Mononuclear cell (primary cell): ENCODE data around the gene PPIE. TPM values are rescaled to one million over a fixed set of nuclear protein-coding genes. Genes with fewer than 3 reads are reported as not detected.

Source experiments
- H3K27me3 ChIP-seq: 2 replicates; pipeline ENCODE4 v1.6.0; 2011; ENCODE audit warnings: low read length, control low read depth; ENCODE audit not compliant: insufficient read depth
- H3K4me1 ChIP-seq: 2 replicates; pipeline ENCODE4 v1.5.1; 2011; ENCODE audit warnings: mild to moderate bottlenecking, low read length, control low read depth; ENCODE audit not compliant: insufficient read depth
- H3K4me3 ChIP-seq: 2 replicates; pipeline ENCODE4 v1.5.1; 2011; ENCODE audit warnings: mild to moderate bottlenecking, low read length, moderate library complexity
- H3K9me3 ChIP-seq: 2 replicates; pipeline ENCODE4 v1.5.1; 2011; ENCODE audit warnings: low read depth, mild to moderate bottlenecking, control low read depth, low read length
- total RNA-seq: library from RNA; depleted of rRNA; stranded (reverse); fragments of >200 nt; gene quantifications from one replicate; pipeline ENCODE4 v1.2.3, GENCODE V29; 2012

Gene PPIE
- total RNA-seq, 1 donor = 20.7 TPM

GRCh38 chr1:39733161-39733560, 5.5 kb upstream of the PPIE start:
- H3K9me3 ChIP-seq = no peaks in the 10 kb centered on the region
- peaks cover 2% of the 10 kb centered on the region for H3K4me1 ChIP-seq
- no peak overlapping the region for H3K4me3 ChIP-seq
- H3K27me3 ChIP-seq = peaks cover 44% of the 10 kb centered on the region

DNA sequence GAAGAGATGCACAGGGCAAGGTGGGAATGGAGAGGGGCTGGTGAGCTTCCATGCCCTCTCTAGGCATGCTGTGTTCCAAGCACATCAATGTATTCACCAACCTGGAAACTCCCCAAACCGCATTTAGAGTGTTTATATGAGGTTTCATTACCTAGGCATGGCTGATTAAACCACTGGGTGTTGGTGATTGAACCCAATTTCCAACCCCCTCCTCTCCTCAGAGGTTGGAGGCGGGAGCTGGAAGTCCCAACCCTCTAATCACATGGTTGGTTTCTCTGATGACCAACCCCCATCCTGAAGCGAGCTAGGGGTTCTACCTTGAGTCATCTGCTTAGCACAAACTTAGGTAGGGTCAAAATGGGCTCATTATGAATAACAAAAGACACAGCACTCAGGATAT, 3.0 kb upstream of the PPIE start:
- peaks cover 23% of the 10 kb centered on the region for H3K27me3 ChIP-seq
- H3K9me3 ChIP-seq = no peaks in the 10 kb centered on the region
- H3K4me1 ChIP-seq = peaks cover 18% of the 10 kb centered on the region
- no peak overlapping the region for H3K4me3 ChIP-seq

DNA sequence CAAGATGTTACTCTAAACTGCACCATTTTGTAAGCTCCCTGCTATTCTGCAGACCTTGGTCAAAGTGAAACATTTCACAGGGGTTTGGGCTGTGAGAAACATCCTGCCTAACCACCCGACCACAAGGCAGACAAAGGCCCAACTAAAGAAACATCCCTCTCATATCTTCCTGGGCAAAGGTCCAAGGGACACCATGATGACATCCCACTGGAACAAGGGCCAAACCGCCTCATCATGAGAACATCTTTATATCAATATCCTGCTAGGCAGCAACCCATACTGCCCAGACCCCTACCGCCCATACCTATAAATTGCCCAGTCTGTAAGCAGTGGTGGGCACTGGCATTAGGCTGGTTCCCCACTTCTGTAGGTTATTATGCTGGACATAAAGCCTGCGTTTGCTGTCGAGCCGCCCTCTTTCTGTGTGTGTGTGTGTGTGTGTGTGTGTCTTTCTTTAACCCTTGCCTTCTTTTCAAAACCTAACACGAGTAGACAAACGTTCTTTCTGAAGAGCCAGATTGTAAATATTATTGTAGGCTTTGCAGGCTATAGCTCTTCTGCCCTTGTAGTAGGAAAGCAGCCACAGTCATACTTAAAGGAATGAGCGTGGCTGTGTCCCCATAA, 1.0 kb upstream of the PPIE start:
- no peaks in the 10 kb centered on the region for H3K9me3 ChIP-seq
- H3K4me3 ChIP-seq = no peak overlapping the region
- H3K4me1 ChIP-seq = peaks cover 18% of the 10 kb centered on the region
- peaks cover 18% of the 10 kb centered on the region for H3K27me3 ChIP-seq

DNA sequence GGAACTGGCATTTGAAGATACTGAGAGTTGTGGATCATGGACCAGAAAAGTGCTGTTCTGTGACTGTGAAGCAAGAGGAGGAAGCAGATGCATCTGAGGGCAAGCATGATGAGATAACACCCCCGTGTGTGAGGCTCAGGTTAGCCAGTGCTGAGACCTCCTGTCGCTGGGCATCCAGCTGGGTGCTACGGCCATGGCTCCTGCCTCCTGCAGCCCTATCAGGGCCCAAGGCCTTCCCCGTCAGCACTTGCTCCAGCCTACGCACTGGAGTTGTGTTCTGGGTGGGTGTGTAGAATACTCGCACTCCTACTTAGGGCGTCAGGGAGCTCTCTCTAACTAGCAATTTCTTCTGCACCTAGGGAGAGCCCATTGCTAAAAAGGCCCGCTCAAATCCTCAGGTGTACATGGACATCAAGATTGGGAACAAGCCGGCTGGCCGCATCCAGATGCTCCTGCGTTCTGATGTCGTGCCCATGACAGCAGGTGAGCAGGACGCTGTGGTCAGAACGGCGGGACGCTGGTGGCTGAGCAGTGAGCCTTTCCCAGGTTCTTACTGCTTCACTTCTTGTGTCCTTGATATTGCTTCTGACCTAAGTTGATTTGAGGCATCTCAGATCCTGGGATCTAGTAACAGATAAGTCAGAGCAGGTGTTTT, 6.5 kb downstream of the PPIE start:
- Histone ChIP-seq H3K27me3 (no peaks in the 10 kb centered on the region), H3K4me3 (no peak overlapping the region)

GRCh38 chr1:39751595-39751994, 12.9 kb downstream of the PPIE start:
- H3K9me3 ChIP-seq = no peaks in the 10 kb centered on the region
- no peak overlapping the region for H3K4me3 ChIP-seq
- no peaks in the 10 kb centered on the region for H3K4me1 ChIP-seq
- no peaks in the 10 kb centered on the region for H3K27me3 ChIP-seq

More for the DNA sequence above, 6.5 kb downstream of the PPIE start:
- Histone ChIP-seq H3K9me3 (no peaks in the 10 kb centered on the region), H3K4me1 (no peaks in the 10 kb centered on the region)

DNA sequence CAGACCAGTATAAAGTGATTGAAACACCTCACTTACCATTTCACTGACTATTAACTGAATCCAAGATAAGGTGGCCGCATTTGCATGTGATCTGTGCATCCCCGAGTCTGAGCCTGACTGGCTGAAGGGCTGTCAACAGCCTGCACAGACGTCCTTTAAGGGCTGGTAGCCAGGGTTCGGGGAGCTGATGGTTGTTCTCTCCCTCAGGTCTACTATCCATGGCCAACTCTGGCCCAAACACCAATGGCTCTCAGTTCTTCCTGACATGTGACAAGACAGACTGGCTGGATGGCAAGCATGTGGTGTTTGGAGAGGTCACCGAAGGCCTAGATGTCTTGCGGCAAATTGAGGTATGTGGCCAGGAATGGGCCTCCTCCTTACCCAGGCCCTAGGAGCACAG, 14.0 kb downstream of the PPIE start:
- no peaks in the 10 kb centered on the region for H3K4me1 ChIP-seq
- no peaks in the 10 kb centered on the region for H3K9me3 ChIP-seq
- H3K4me3 ChIP-seq = no peak overlapping the region
- no peaks in the 10 kb centered on the region for H3K27me3 ChIP-seq

DNA sequence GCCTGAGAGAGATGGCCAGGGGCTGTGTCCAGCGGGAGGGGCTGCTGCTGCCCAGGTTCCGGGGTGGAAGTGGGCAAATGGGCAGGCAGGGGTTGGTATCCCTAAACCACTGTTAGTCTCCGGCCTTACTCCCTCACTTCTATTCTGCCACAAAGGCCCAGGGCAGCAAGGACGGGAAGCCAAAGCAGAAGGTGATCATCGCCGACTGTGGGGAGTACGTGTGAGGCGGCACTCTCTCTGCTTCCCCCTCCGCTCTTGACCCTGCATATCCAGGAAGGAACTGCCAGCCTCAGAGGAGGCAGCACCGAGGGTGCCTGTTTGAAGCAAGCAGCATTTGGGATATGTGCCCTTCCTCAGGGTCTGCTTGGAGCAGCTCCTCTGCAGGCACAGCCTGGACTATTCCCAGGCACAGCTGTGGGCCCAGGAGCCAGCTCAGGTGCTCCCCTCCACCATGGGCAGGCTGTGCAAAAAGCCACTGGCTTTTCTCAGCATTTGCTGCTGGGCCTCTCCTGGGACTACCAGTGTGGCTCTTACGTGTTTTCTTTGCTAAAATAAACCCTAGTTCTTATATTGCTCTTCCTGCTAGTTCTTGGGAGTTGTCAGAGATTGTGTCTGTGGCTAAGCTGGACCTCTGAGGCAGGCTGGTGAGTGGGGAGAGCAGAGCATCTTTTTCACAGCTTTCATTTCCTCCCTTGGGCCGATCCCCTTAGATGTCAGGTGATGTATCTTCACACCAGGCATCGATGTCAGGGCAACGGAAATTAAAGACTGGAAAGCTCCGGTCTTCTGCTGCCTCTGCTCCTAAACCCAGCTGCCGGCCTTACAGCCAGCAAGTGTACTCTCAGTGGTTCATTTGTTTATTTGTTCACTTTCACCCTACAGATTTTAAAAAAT, 14.7 kb downstream of the PPIE start:
- Histone ChIP-seq H3K9me3 (no peaks in the 10 kb centered on the region), H3K27me3 (no peaks in the 10 kb centered on the region), H3K4me1 (no peaks in the 10 kb centered on the region), H3K4me3 (no peak overlapping the region)

DNA sequence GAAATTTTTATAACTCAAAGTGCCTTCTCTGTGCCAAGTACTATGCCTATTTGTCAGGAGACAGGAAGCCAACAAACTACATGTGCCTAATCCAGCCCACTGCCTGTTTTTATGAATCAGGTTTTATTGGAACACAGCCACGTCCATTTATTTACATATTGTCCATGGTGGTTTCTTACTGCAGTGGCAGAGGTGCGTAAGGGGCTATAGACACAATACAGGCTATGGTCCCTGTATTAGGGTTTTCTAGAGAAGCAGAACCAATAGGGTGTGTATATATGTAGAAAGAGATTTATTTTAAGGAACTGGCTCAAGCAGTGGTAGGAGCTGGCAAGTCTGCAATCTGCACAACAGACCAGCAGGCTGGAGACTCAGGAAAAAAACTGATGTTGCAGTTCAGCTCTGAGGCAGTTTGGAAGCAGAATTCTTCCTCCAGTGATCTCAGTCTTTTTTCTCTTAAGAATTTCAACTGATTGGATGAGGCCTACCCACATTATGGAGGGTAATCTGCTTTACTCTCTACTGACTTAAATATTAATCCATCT, 15.4 kb downstream of the PPIE start:
- Histone ChIP-seq H3K4me3 (no peak overlapping the region), H3K27me3 (no peaks in the 10 kb centered on the region), H3K4me1 (no peaks in the 10 kb centered on the region), H3K9me3 (no peaks in the 10 kb centered on the region)

DNA sequence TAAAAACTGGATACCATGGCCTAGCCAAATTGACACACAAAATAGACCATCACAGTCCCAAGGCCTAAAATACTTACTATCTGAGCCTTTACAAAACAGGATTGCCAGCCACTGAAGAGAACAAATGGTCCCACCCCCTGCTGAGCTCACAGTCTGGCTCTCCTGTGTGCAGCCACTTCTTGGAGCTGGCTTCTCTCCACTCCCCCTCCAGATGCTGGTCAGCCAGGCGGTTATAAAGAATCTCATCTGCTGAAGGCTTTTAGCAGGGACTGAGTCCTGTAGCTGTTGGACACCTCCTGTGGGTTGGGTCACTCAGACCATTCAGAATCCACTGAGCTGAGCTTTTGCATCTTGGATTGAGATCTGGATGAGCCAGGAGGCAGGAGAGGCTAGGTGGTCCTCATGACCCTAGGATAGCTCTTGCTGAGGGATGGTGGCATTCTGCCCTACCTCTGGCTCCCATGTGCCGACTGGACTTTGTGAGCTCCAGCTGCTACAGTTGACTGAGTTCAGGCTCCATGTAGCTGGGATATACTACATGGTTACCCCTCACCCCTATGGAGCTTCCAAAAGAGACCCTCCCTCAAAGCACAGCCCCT, 16.3 kb downstream of the PPIE start:
- Histone ChIP-seq H3K4me3 (no peak overlapping the region), H3K9me3 (no peaks in the 10 kb centered on the region), H3K27me3 (no peaks in the 10 kb centered on the region), H3K4me1 (no peaks in the 10 kb centered on the region)

GRCh38 chr1:39755965-39756659, 17.4 kb downstream of the PPIE start:
- Histone ChIP-seq H3K9me3 (no peaks in the 10 kb centered on the region), H3K27me3 (no peaks in the 10 kb centered on the region), H3K4me1 (no peaks in the 10 kb centered on the region), H3K4me3 (no peak overlapping the region)

GRCh38 chr1:39757501-39757900, 18.8 kb downstream of the PPIE start:
- H3K4me1 ChIP-seq = no peaks in the 10 kb centered on the region
- no peak overlapping the region for H3K4me3 ChIP-seq
- no peaks in the 10 kb centered on the region for H3K27me3 ChIP-seq
- no peaks in the 10 kb centered on the region for H3K9me3 ChIP-seq

DNA sequence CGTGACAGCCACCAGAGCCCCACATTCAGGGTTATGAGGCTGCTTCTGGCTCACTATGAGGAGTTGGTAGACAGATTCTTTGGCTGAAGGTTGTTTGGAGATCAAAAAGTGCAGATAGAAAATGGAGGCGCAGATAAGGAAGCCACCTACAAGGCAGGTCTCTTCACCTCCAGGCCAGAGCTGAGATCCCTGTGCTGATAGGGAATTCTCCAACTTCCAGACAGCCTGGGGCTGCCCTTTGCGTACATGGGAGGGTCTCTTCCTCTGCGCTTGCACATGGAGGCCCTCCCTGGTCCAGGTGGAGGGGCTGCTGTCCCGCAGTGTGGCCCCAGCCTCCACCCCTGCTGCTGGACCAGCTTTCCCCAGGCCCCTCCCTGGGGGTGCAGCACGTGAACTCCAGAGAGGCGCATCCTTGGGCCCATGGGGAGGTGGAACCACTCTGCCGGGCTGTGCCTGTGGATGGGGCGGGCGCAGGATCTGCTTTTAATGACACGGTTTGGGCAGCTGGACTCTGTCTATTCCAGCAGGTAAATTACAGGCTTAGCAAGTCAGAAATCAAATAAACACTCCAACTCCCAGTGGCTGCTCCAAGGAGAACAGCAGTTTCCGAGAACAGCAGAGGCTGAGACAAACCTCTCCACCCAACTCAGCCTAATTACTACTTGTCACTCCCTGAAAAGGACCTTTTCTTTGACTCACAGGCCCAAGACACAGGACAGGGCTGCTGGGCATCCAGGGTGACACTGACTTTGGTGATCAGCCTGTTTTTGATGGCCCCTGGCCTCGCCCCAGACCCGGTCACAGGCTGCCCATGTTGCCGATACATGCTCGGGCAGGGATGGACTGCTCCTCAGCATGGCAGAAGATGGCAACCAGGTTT, 20.1 kb downstream of the PPIE start:
- no peak overlapping the region for H3K4me3 ChIP-seq
- no peaks in the 10 kb centered on the region for H3K27me3 ChIP-seq

DNA sequence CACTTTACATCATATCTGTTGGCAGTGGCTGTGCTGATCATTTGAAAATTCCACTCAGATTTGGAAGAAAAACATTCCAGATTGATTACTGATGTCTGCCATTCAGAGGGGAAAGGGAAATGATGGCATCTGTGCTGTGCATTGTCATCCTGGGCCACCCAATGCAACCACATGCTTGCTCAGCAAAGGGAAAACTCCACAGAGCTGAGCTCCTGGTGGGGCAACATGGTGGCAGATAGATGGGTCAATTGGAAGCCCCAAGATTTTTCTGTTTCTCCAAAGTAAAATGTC, 20.7 kb downstream of the PPIE start:
- no peak overlapping the region for H3K4me3 ChIP-seq
- no peaks in the 10 kb centered on the region for H3K27me3 ChIP-seq

More for the DNA sequence above, 20.1 kb downstream of the PPIE start:
- H3K9me3 ChIP-seq = no peaks in the 10 kb centered on the region
- H3K4me1 ChIP-seq = no peaks in the 10 kb centered on the region

More for the DNA sequence above, 20.7 kb downstream of the PPIE start:
- no peaks in the 10 kb centered on the region for H3K4me1 ChIP-seq
- no peaks in the 10 kb centered on the region for H3K9me3 ChIP-seq
